Brain pericyte (primary cell): ENCODE results near the gene MARCHF10.
"Not testable (repeated sequence)": the region's sequence is repeated elsewhere in the genome, so short reads cannot be mapped to it uniquely, and the experiment has no call there.

Experiments used
- DNase-seq: peaks from one replicate; pipeline ENCODE4 v3.0.0-alpha.2; 2012; ENCODE audit warnings: low read depth, low spot score

The MARCHF10 gene

GRCh38 chr17:62790564-62790986 lies 17.5 kb downstream of the MARCHF10 start:
- DNase-seq: no peak

GRCh38 chr17:62787366-62787765 lies 20.7 kb downstream of the MARCHF10 start:
- DNase-seq: no peak

DNA sequence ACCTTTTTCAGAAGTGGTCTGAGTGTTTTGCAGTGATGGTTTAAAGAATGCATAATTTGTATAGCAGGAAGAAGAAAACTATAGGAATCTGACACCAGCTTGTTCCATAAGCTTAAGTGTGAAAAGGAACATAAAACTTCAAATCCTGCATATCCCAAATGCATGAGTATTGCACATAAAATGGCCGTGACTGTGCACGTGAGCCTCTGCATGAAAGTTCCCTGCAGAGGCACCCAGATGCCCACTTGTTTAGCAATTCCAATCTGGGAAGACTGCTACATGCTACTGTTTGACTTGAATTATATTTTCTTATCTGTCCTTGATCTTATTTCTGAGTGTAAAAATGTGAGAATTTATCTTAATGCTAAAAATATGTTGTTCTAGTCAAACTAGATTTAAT lies 21.5 kb downstream of the MARCHF10 start:
- DNase-seq: no peak

- not testable (repeated sequence) for DNase-seq
These were observed 22.1 kb downstream of the MARCHF10 start for GRCh38 chr17:62785983-62786382.

DNA sequence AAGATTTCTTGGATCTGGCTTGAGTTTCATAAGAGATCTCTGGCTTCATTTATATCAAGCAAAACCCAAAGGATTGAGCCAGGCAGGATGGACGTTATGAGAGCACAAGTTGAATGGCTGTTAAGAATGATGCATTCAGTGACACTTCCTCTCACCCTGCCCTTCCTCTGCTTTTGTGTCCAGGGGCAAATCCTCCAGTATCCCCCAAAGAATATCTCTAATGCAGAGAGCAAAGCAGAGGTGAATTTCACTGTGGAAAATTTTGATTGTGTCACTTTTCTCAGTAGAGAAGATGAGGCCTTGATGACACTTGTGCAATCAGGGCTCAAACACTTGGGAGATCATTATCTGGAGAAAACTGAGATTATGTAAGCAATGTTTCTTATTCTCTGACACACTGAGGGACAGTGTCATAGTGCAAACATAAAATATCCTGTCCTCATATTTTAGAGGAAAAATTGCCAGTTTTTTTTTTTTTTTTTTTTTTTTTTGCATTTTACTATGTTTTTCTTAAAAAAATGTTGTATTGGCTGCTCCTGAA lies 25.3 kb downstream of the MARCHF10 start:
- DNase-seq: no peak

GRCh38 chr17:62781831-62782251 lies 26.3 kb downstream of the MARCHF10 start:
- DNase-seq: no peak

DNA sequence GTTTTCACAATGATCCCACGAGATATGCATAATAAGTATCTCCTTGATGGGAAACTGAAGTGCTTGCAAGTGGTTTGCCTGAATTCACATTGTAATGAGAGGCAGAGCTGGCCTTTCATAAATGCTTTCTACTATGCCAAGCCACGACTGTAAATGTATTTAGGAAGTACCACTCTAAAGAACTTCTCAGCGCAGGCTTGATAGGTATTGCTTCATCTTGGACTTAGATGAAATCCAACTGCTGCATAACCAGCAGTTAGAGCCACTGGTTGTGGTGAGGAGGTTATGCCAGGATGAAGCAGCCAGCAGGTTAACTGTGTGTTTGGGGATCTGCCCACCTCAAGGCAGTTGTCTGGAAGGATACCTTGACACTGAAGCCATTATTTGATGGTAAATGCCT lies 26.8 kb downstream of the MARCHF10 start:
- DNase-seq: no peak

- DNase-seq: no peak
These were observed 27.2 kb downstream of the MARCHF10 start for GRCh38 chr17:62780951-62781350.

GRCh38 chr17:62780269-62780668 lies 27.8 kb downstream of the MARCHF10 start:
- DNase-seq: no peak

DNA sequence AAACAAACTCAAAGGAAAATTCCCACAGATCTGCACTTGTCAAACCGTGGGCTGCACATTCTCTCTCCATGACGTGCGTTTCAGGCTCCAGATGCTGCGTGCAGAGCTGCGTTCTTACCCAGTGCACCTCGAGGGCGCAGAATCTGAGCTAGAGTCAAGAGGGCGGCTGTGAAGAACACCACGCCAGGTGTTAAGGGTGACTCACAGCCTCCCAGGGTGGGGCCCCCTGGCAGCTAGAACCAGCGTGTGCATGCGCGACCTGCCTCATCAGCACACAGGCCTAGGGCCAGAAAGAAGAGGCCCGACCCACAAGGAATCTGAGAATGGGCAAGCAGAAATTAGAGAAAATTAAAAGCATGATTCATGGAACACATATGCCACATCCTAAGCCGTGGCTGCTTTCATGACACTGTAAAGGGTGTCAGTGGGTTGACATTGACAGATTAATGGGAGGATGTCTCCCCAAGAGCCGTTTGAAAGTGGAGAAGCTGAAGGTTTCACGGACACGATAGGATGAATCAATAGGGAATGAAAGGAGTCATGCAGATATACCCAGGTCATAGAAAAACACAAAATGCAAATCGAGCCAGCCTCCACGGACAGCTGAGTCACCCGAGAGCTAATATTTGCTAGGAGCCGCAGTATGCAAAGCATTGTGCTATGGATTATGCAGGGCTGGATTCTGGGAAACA lies 29.0 kb downstream of the MARCHF10 start:
- DNase-seq: peak; percentile 86

- DNase-seq: no peak
These were observed 32.2 kb downstream of the MARCHF10 start for GRCh38 chr17:62775876-62776275.

GRCh38 chr17:62774338-62774737 lies 33.8 kb downstream of the MARCHF10 start:
- no peak for DNase-seq

- no peak for DNase-seq
These were observed 40.1 kb downstream of the MARCHF10 start for GRCh38 chr17:62767997-62768396.

DNA sequence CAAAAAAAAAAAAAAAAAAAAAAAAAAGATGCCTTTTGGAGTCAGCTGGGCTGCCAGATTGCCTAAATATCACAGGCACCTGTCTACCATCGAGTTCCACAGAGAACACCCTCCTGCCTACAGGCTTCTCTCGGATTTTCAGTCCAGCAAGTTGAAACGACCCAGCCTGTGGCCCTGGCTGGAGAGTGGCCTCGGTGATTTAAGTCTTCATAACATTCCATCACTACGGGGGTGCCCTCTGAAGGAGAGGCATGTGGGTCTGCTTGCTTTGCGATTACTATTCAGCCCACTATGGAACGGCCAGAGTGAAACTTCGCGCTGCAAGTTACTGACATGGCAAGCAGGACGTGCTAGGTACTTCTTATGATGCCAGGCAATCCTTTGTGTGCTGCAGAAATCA lies 42.8 kb downstream of the MARCHF10 start:
- no peak for DNase-seq

DNA sequence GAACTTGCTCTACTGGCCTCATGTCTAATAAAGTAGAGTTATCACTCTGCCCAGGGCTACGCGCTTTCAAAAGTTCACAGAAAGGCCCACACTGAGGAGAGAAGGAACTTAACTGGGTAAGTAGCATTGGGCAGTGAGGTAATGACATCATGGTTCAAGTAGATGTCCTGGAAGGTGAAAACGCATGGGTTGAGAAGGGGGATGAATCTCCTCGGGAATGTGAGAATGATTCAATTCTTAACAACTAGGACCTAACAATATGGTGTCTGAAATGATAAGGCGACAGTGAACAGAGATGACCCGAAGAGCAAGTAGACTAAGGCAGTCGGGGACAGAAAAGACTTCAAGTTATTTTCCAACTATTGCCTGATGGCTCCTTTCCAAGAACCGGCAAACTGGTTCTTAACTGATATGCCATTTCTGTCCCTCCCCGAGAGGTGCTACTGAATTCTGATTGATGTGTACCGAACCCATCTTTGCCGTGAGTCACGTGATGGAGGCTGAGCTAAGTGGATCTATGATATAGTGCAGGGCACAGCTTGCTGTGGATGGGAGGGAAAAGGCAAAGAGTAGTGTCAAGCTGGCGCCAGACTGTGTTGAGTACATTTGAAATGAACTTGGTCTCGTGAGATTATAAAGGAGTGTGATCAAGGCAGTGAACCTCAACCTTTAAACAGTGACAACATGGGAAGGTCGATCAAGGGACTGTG lies 44.1 kb downstream of the MARCHF10 start:
- DNase-seq: no peak

DNA sequence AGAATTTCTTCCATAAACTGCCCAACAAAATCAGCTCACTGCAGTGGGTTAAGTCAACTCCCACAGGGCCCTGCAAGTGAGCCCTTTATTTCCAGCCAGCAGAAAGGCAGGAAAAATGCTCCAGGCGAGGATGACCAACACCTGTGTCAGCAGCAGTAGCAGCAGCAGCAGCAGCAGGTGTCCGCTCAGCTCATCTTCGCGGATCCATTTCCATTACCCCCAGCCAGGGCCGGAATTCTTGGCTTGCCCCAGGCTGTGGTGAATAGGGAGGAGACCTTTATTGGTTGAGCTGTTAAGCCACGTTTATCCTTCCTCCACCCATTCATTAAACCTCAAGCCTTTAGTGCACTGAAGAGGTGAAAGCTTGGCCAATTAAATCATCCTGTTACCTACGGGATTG lies 46.2 kb downstream of the MARCHF10 start:
- DNase-seq: no peak

- no peak for DNase-seq
These were observed 47.2 kb downstream of the MARCHF10 start for GRCh38 chr17:62760945-62761267.

DNA sequence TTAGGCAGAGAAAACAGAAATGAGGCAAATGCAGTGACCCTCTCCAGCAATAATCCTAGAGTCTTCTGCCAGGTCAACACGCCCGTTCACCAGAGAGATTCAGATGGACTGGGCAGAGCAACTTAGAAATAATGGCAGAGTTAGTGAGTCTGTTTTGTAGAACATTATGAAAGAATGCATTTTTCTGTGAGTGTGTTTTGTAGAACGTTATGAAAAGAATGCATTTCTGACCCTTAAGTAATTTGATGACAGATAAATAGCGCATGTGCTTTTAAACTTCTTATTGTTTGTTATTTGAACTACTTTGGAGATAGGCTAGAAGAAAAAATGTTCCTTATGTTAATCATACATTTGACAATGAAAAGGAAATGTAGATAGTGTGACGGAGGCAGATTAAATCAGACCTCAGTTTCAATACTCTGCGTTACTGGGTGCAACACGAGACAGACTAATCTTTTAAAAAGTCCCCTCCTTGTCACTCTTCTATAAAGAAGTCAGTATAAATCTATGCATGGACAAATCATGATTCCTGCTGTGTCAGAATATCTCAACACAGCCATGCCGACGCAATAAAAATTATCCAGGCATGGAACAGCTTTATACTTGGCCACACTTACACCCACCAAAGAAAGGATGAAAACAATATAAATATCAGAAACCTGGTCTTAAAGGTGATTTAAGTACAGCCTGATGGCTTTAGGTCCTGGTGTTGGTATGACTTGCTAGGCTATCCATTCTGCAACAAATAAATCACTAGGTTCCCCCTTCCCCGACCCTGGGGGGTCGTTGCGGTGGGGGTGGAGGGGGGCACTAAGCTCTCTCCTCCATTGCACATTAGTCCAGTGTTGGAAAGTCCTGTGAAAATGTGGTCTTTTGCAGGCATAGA lies 47.8 kb downstream of the MARCHF10 start:
- no peak for DNase-seq

DNA sequence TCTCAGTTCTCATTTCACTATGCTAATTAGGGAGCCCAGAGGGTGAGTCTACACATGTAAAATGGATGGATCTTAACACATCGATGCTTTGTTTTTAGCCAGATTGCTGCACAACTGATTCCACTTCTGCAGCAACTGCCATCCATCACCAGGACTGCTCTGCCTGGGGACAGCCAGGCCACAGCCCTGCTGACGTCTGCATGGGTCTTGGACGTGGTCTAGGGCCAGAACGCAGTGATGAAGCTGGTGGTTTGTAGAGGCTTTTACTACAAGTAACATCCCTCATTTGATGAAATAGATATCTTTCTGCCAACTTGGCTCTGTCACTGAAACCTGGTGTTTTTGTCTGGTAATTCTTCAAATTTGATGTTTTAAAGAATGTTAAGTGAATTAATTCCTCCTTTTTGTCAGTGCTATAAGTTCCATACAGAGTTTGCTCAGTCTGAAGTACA lies 50.6 kb downstream of the MARCHF10 start:
- DNase-seq: no peak

DNA sequence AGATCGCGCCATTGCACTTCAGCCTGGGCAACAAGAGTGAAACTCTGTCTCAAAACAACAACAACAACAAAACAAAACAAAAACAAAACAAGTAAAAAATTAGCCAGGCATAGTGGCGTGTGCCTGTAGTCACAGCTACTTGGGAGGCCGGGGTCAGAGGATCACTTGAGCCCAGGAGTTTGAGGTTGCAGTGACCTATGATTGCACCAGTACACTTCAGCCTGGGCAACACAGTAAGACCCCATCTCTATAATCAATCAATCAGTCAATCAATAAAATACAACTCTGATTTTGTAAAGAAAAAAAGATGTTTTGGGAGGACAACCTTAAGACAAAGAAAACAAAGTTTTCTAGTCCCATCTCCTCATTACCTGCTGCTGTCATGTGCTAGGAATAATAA lies 51.9 kb downstream of the MARCHF10 start:
- DNase-seq: no peak

GRCh38 chr17:62755141-62755851 lies 52.8 kb downstream of the MARCHF10 start:
- no peak for DNase-seq
